GM12891 (cell line): ENCODE data around the gene MME.

Experiments
- PAX5 ChIP-seq: IDR thresholded peaks from 2 replicates; pipeline ENCODE4 v1.6.1; 2011; ENCODE audit warnings: low read length, moderate library complexity, mild to moderate bottlenecking; ENCODE audit not compliant: insufficient read depth, severe bottlenecking
- POLR2A ChIP-seq: IDR thresholded peaks from 2 replicates; pipeline ENCODE4 v1.6.1; 2011; ENCODE audit warnings: low read depth, low read length, control low read depth
- POLR2AphosphoS5 ChIP-seq: IDR thresholded peaks from 2 replicates; pipeline ENCODE4 v1.6.1; 2011; ENCODE audit warnings: low read depth, low read length, control low read depth
- POU2F2 ChIP-seq: IDR thresholded peaks from 2 replicates; pipeline ENCODE4 v1.6.1; 2011; ENCODE audit warnings: low read depth, mild to moderate bottlenecking, control low read depth, low read length, moderate library complexity
- SPI1 ChIP-seq: IDR thresholded peaks from 2 replicates; pipeline ENCODE4 v1.6.1; 2011; ENCODE audit warnings: low read depth, low read length, control low read depth
- TAF1 ChIP-seq: IDR thresholded peaks from 2 replicates; pipeline ENCODE4 v1.6.1; 2011; ENCODE audit warnings: low read depth, low read length, control low read depth

DNA sequence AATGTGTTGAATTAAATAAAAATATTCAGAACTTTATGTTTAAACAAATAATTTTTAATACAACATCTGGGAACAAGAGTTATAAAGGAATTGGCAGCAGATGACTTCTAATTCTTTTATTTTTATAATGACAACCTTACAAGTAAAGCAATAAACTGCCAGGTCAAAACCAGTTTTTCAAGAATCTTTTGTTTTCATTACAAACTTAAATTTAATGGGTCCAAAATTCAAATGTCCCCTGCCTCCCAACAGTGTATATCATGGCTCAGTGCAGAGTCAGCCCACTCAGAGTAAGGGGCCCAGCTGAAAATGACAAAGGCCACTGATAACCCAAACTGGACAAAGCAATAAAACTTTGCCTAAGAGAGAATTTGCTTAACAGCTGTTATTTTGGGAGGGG lies 131.8 kb downstream of the MME start:
- TF ChIP-seq POLR2AphosphoS5 (no peak), POLR2A (no peak), TAF1 (no peak), POU2F2 (no peak), SPI1 (no peak), PAX5 (no peak)
